ENCODE data around the gene SLIT3.

Gene SLIT3

GRCh38 chr5:168991311-168991710 lies 309.6 kb downstream of the SLIT3 start:
- H3K27me3 Mint-ChIP-seq (ENCODE audit: low read depth): peaks cover 3% of the 10 kb centered on the region
- H3K36me3 Mint-ChIP-seq (ENCODE audit: low read depth): no peaks in the 10 kb centered on the region
- DNase-seq (ENCODE audit: low spot score): no peak
- no peak overlapping the region for H3K27ac Mint-ChIP-seq
- no peaks in the 10 kb centered on the region for H3K4me1 Mint-ChIP-seq (ENCODE audit: low read depth)
- H3K4me3 Mint-ChIP-seq: no peak overlapping the region
- no peaks in the 10 kb centered on the region for H3K9me3 Mint-ChIP-seq

DNA sequence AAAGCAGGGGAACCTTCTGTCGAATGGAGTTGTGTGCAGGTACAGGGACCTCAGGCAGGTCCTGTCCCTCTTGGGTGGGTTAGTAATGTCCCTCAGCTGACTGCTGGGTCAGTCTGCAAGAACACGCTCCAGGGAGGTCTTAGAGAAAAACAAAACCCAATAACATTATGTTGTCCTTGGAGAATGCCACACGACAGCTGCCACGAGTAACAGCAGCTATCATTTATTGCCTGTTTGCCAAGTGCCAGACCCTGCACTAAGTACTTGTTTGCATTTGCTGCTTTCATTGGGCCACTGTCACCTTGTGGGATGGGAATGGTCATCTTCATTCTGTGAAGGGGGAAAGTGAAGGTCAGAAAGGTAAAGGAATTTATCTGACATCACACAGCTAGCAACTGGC lies 310.3 kb downstream of the SLIT3 start:
- H3K27ac Mint-ChIP-seq: no peak overlapping the region
- H3K4me1 Mint-ChIP-seq (ENCODE audit: low read depth): no peaks in the 10 kb centered on the region
- H3K36me3 Mint-ChIP-seq (ENCODE audit: low read depth): no peaks in the 10 kb centered on the region
- DNase-seq (ENCODE audit: low spot score): no peak
- H3K4me3 Mint-ChIP-seq: no peak overlapping the region
- no peaks in the 10 kb centered on the region for H3K9me3 Mint-ChIP-seq
- peaks cover 3% of the 10 kb centered on the region for H3K27me3 Mint-ChIP-seq (ENCODE audit: low read depth)

GRCh38 chr5:168989731-168990505 lies 311.0 kb downstream of the SLIT3 start:
- Mint-ChIP-seq H3K27ac (no peak overlapping the region), H3K27me3 (ENCODE audit: low read depth) (peaks cover 3% of the 10 kb centered on the region), H3K9me3 (no peaks in the 10 kb centered on the region), H3K4me3 (no peak overlapping the region), H3K4me1 (ENCODE audit: low read depth) (no peaks in the 10 kb centered on the region), H3K36me3 (ENCODE audit: low read depth) (no peaks in the 10 kb centered on the region)
- no peak for DNase-seq (ENCODE audit: low spot score)

- H3K4me1 Mint-ChIP-seq (ENCODE audit: low read depth): no peaks in the 10 kb centered on the region
- H3K9me3 Mint-ChIP-seq: no peaks in the 10 kb centered on the region
- no peak overlapping the region for H3K4me3 Mint-ChIP-seq
- peaks cover 3% of the 10 kb centered on the region for H3K27me3 Mint-ChIP-seq (ENCODE audit: low read depth)
- H3K36me3 Mint-ChIP-seq (ENCODE audit: low read depth): no peaks in the 10 kb centered on the region
- H3K27ac Mint-ChIP-seq: no peak overlapping the region
- DNase-seq (ENCODE audit: low spot score): no peak
These were observed 312.2 kb downstream of the SLIT3 start for GRCh38 chr5:168988699-168989098.

DNA sequence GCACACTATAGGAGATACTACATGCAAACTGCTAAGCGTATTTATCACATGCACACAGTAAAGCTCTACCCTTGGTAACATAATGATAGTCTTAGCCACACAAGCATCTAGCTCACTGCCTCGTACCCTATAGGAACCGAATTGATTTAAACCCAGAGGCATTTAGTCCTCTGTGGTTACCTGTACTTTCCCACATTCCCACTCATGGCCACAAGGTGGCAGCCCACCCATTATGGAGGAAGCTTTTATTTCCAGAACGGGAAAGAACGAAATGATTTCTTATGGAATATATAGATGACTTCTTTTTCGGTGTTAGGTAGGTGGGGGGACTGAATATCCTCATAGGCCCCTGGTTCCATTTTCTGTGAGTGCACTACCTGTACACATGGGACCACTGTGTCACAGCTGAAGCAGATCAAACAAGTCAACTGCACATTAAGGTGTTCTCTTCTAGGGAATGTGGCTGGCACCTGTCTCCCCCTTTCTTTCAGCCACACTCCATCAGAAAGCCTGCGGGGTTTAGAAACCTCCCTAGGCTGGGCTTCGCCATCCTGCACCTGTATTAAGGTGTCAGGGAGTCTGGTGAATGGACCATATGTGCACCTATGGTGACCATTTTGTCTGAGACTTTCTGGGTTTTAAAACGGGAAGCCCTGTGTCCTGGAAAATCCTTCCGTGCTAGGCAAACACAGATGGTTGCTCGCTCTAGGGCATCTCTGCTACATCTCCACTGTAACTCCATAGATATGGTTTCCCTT lies 313.2 kb downstream of the SLIT3 start:
- no peaks in the 10 kb centered on the region for H3K36me3 Mint-ChIP-seq (ENCODE audit: low read depth)
- H3K4me1 Mint-ChIP-seq (ENCODE audit: low read depth): no peaks in the 10 kb centered on the region
- DNase-seq (ENCODE audit: low spot score): peak; percentile 45
- H3K4me3 Mint-ChIP-seq: no peak overlapping the region
- H3K27ac Mint-ChIP-seq: no peak overlapping the region
- peaks cover 3% of the 10 kb centered on the region for H3K27me3 Mint-ChIP-seq (ENCODE audit: low read depth)
- H3K9me3 Mint-ChIP-seq: no peaks in the 10 kb centered on the region

GRCh38 chr5:168985454-168985853 lies 315.5 kb downstream of the SLIT3 start:
- H3K4me3 Mint-ChIP-seq: no peak overlapping the region
- no peaks in the 10 kb centered on the region for H3K9me3 Mint-ChIP-seq
- H3K27me3 Mint-ChIP-seq (ENCODE audit: low read depth): peaks cover 5% of the 10 kb centered on the region
- H3K36me3 Mint-ChIP-seq (ENCODE audit: low read depth): no peaks in the 10 kb centered on the region
- no peak for DNase-seq (ENCODE audit: low spot score)
- H3K27ac Mint-ChIP-seq: no peak overlapping the region
- no peaks in the 10 kb centered on the region for H3K4me1 Mint-ChIP-seq (ENCODE audit: low read depth)

DNA sequence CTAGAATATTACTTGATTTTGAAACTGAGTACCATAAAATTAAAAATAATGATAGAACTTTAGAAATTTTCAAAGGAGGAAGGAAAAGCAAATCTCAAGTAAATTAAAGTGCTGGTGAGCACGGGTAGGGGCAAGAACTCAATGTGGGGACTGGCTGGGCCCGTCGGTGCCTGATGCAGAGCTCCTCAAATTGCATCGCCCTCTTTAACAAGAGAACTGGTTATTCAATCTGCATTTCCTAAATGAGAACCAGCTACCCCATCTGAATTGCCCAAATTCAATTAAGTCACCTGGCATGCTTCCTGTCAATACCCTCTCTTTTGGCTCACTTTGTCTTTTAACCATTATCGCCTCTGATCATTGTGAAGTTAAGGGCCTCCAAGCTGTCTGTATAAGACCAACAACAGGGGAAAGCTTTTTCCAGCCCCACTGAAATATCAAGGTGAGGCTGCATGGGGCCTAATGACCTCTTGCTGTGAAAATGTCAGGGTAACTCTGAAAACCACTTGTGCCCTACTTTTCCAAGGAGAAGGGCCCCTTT lies 316.7 kb downstream of the SLIT3 start:
- no peak overlapping the region for H3K27ac Mint-ChIP-seq
- no peaks in the 10 kb centered on the region for H3K36me3 Mint-ChIP-seq (ENCODE audit: low read depth)
- no peaks in the 10 kb centered on the region for H3K9me3 Mint-ChIP-seq
- no peak overlapping the region for H3K4me3 Mint-ChIP-seq
- H3K27me3 Mint-ChIP-seq (ENCODE audit: low read depth): peaks cover 5% of the 10 kb centered on the region
- no peaks in the 10 kb centered on the region for H3K4me1 Mint-ChIP-seq (ENCODE audit: low read depth)
- no peak for DNase-seq (ENCODE audit: low spot score)

DNA sequence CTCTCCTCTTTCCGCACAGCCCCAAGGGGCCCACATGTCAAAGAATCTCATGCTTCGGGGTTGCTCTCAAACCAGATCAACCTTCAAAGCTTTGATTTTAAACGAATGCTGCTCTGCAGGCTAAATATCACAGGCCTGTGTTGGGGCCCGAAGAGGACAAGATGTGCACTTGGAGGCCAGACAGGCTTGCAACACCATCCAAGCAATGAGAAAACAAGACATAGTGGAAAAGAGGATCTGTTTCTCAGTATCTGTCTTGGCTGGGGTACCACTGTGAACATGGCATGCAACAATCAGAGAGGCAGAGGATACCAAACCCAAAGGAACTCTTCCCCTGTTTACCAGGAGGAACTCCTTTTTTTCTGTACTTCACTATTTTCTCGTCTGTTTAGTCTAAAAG lies 321.8 kb downstream of the SLIT3 start:
- H3K27ac Mint-ChIP-seq: no peak overlapping the region
- peaks cover 6% of the 10 kb centered on the region for H3K27me3 Mint-ChIP-seq (ENCODE audit: low read depth)
- H3K4me3 Mint-ChIP-seq: no peak overlapping the region
- no peaks in the 10 kb centered on the region for H3K9me3 Mint-ChIP-seq
- no peaks in the 10 kb centered on the region for H3K36me3 Mint-ChIP-seq (ENCODE audit: low read depth)
- DNase-seq (ENCODE audit: low spot score): no peak
- H3K4me1 Mint-ChIP-seq (ENCODE audit: low read depth): no peaks in the 10 kb centered on the region

DNA sequence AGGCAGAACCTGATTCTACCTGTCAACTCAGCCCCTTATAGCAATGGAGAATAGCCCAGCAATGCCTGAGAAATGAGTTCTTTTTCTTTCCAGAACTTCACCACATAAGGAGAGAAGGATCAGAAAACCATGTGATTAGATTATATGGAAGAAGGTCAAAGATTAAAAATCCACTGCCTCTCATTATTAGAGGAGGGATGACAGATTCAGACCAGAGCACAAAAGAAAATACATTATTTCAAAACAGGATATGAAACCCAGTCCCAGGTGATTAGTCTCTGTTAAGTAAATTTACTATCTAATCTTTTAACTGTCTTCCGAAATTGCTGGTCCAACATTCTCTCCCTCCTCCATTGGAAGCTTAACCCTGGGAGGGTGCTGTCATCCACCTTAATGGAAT lies 322.4 kb downstream of the SLIT3 start:
- Mint-ChIP-seq H3K4me1 (ENCODE audit: low read depth) (no peaks in the 10 kb centered on the region), H3K27ac (no peak overlapping the region)

GRCh38 chr5:168978015-168978414 lies 322.9 kb downstream of the SLIT3 start:
- DNase-seq (ENCODE audit: low spot score): no peak
- H3K27ac Mint-ChIP-seq: no peak overlapping the region
- peaks cover 10% of the 10 kb centered on the region for H3K27me3 Mint-ChIP-seq (ENCODE audit: low read depth)
- H3K36me3 Mint-ChIP-seq (ENCODE audit: low read depth): no peaks in the 10 kb centered on the region
- H3K4me1 Mint-ChIP-seq (ENCODE audit: low read depth): no peaks in the 10 kb centered on the region
- H3K4me3 Mint-ChIP-seq: no peak overlapping the region
- H3K9me3 Mint-ChIP-seq: no peaks in the 10 kb centered on the region

More for the DNA sequence above, 322.4 kb downstream of the SLIT3 start:
- H3K9me3 Mint-ChIP-seq: no peaks in the 10 kb centered on the region
- no peak overlapping the region for H3K4me3 Mint-ChIP-seq
- DNase-seq (ENCODE audit: low spot score): no peak
- peaks cover 9% of the 10 kb centered on the region for H3K27me3 Mint-ChIP-seq (ENCODE audit: low read depth)
- H3K36me3 Mint-ChIP-seq (ENCODE audit: low read depth): no peaks in the 10 kb centered on the region

- Mint-ChIP-seq H3K27me3 (ENCODE audit: low read depth) (peaks cover 10% of the 10 kb centered on the region), H3K9me3 (no peaks in the 10 kb centered on the region), H3K4me3 (no peak overlapping the region), H3K27ac (no peak overlapping the region), H3K4me1 (ENCODE audit: low read depth) (no peaks in the 10 kb centered on the region), H3K36me3 (ENCODE audit: low read depth) (no peaks in the 10 kb centered on the region)
- DNase-seq (ENCODE audit: low spot score): no peak
These were observed 324.5 kb downstream of the SLIT3 start for GRCh38 chr5:168976311-168976970.

GRCh38 chr5:168975331-168975730 lies 325.6 kb downstream of the SLIT3 start:
- Mint-ChIP-seq H3K36me3 (ENCODE audit: low read depth) (no peaks in the 10 kb centered on the region), H3K4me1 (ENCODE audit: low read depth) (no peaks in the 10 kb centered on the region), H3K9me3 (no peaks in the 10 kb centered on the region), H3K4me3 (no peak overlapping the region), H3K27me3 (ENCODE audit: low read depth) (peaks cover 10% of the 10 kb centered on the region), H3K27ac (no peak overlapping the region)
- DNase-seq (ENCODE audit: low spot score): no peak

GRCh38 chr5:168974082-168974481 lies 326.9 kb downstream of the SLIT3 start:
- Mint-ChIP-seq H3K36me3 (ENCODE audit: low read depth) (no peaks in the 10 kb centered on the region), H3K27ac (no peak overlapping the region), H3K27me3 (ENCODE audit: low read depth) (peaks cover 10% of the 10 kb centered on the region), H3K4me1 (ENCODE audit: low read depth) (no peaks in the 10 kb centered on the region), H3K9me3 (no peaks in the 10 kb centered on the region), H3K4me3 (no peak overlapping the region)
- no peak for DNase-seq (ENCODE audit: low spot score)

DNA sequence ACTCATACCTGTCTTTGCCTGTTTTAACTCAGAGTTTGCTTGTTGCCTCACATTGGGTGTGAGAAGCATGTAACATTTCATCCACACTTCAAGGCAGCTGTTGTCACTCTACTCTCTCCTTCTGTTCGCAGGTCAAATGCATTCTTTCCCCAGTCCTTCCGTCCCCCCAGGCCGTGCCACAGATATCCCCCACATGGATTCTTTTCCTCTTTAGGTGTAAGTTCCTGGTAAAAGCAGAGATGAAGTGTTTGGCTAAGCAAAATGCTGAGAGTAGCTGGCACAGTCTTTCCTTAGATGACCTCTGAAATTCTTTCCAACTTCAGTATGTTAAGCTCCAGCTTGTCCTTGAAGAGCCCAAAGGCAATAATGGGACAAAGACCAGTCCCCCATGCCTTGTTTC lies 328.2 kb downstream of the SLIT3 start:
- Mint-ChIP-seq H3K4me1 (ENCODE audit: low read depth) (no peaks in the 10 kb centered on the region), H3K27me3 (ENCODE audit: low read depth) (peaks cover 10% of the 10 kb centered on the region), H3K9me3 (no peaks in the 10 kb centered on the region), H3K4me3 (no peak overlapping the region), H3K36me3 (ENCODE audit: low read depth) (no peaks in the 10 kb centered on the region), H3K27ac (no peak overlapping the region)
- no peak for DNase-seq (ENCODE audit: low spot score)

All from T-helper 2 cell treated with Interferon-gamma antibody and Interleukin-4, amounts not matched to agents 5 μg/mL and 100 μg/mL, for 36 hours (primary cell).